HEK293 (cell line): Measurements from ENCODE around the gene STEAP3.

ENCODE experiments used
- CTCF ChIA-PET: fragments of 350-600 bp; formaldehyde crosslinking; extraction: SDS; loops from one replicate; lab custom pipeline; 2021; ENCODE audit warnings: antibody characterized with exemption; lab: Yijun Ruan, JAX
- POLR2A ChIA-PET: fragments of 300-600 bp; formaldehyde crosslinking; extraction: SDS; loops from one replicate; lab custom pipeline; 2020; ENCODE audit warnings: antibody characterized with exemption, inconsistent platforms; lab: Yijun Ruan, JAX
- H3K27ac ChIP-seq: fragments of 200-500 bp; sonication (Bioruptor generic); 2 replicates; pipeline ENCODE4 v1.5.1; 2014; ENCODE audit warnings: low read depth, low read length, control low read depth, inconsistent platforms; ENCODE audit errors: extremely low read depth
- H3K36me3 ChIP-seq, 2 experiments: fragments of 200-500 bp in 1 of 2; sonication (Bioruptor generic) in 1 of 2; 1 replicate in 1 of 2; 2 replicates in 1 of 2; pipeline ENCODE4 v1.5.1; 2014 to 2017; ENCODE audit warnings: inconsistent platforms in 2 of 2, low read length in 2 of 2; ENCODE audit not compliant: control insufficient read depth in 2 of 2, insufficient read depth in 1 of 2
- H3K4me1 ChIP-seq: fragments of 200-500 bp; sonication (Bioruptor generic); 2 replicates; pipeline ENCODE4 v1.5.1; 2014; ENCODE audit warnings: mild to moderate bottlenecking, low read length, inconsistent platforms; ENCODE audit not compliant: control insufficient read depth, insufficient read depth
- H3K4me3 ChIP-seq: 2 replicates; pipeline ENCODE4 v1.5.1; 2011; ENCODE audit warnings: low read depth, mild to moderate bottlenecking, control low read depth, low read length, moderate library complexity
- H3K9me3 ChIP-seq: fragments of 200-500 bp; sonication (Bioruptor generic); 2 replicates; pipeline ENCODE4 v1.5.1; 2014; ENCODE audit warnings: low read depth, low read length, inconsistent platforms; ENCODE audit not compliant: control insufficient read depth, insufficient read depth
- FEZF1 ChIP-seq: fragments of 450-650 bp; formaldehyde crosslinking; IDR thresholded peaks from 2 replicates; pipeline ENCODE4 v1.5.1; 2016; ENCODE audit warnings: missing biosample characterization, missing genetic modification characterization
- HOXD13 ChIP-seq: sonication (generic); formaldehyde crosslinking; IDR thresholded peaks from 2 replicates; pipeline ENCODE4 v1.8.0; 2022; ENCODE audit warnings: missing genetic modification reagents, borderline replicate concordance
- OSR2 ChIP-seq: fragments of 450-650 bp; formaldehyde crosslinking; IDR thresholded peaks from 2 replicates; pipeline ENCODE4 v1.5.1; 2016; ENCODE audit warnings: missing biosample characterization, missing genetic modification characterization
- RBAK ChIP-seq: fragments of 450-650 bp; formaldehyde crosslinking; IDR thresholded peaks from 2 replicates; pipeline ENCODE4 v1.5.1; 2016; ENCODE audit warnings: missing biosample characterization, missing genetic modification characterization
- SP7 ChIP-seq: fragments of 450-650 bp; formaldehyde crosslinking; IDR thresholded peaks from 2 replicates; pipeline ENCODE4 v1.5.1; 2016; ENCODE audit warnings: missing biosample characterization, missing genetic modification characterization
- TCF7L2 ChIP-seq: IDR thresholded peaks from 2 replicates; pipeline ENCODE4 v1.6.1; 2011; ENCODE audit warnings: low read depth, mild to moderate bottlenecking, inconsistent platforms, low read length, moderate library complexity, borderline replicate concordance
- WT1 ChIP-seq: fragments of 450-650 bp; formaldehyde crosslinking; IDR thresholded peaks from 2 replicates; pipeline ENCODE4 v1.5.1; 2016; ENCODE audit warnings: missing biosample characterization, missing genetic modification characterization
- ZBTB26 ChIP-seq: fragments of 450-650 bp; formaldehyde crosslinking; optimal IDR thresholded peaks from 2 replicates; pipeline ENCODE3; 2016; ENCODE audit warnings: missing biosample characterization, mild to moderate bottlenecking, missing genetic modification characterization
- ZNF155 ChIP-seq: fragments of 450-650 bp; formaldehyde crosslinking; IDR thresholded peaks from 2 replicates; pipeline ENCODE4 v1.5.1; 2016; ENCODE audit warnings: missing biosample characterization, missing genetic modification characterization
- ZNF174 ChIP-seq: fragments of 450-650 bp; formaldehyde crosslinking; IDR thresholded peaks from 2 replicates; pipeline ENCODE4 v1.5.0; 2017; ENCODE audit warnings: missing biosample characterization, mild to moderate bottlenecking, missing genetic modification characterization
- ZNF223 ChIP-seq: fragments of 450-650 bp; formaldehyde crosslinking; IDR thresholded peaks from 2 replicates; pipeline ENCODE4 v1.5.1; 2016; ENCODE audit warnings: missing biosample characterization, missing genetic modification characterization
- ZNF24 ChIP-seq: fragments of 450-650 bp; formaldehyde crosslinking; IDR thresholded peaks from 2 replicates; pipeline ENCODE4 v1.5.1; 2016; ENCODE audit warnings: missing biosample characterization, missing genetic modification characterization
- ZNF335 ChIP-seq: fragments of 450-650 bp; formaldehyde crosslinking; conservative IDR thresholded peaks from 2 replicates; pipeline ENCODE4 v1.5.1; 2016; ENCODE audit warnings: missing biosample characterization, missing genetic modification characterization
- ZNF362 ChIP-seq: fragments of 450-650 bp; formaldehyde crosslinking; IDR thresholded peaks from 2 replicates; pipeline ENCODE4 v1.5.1; 2016; ENCODE audit warnings: missing biosample characterization, missing genetic modification characterization
- ZNF426 ChIP-seq: fragments of 450-650 bp; formaldehyde crosslinking; IDR thresholded peaks from 2 replicates; pipeline ENCODE4 v1.5.1; 2017; ENCODE audit warnings: missing biosample characterization, missing genetic modification characterization, mild to moderate bottlenecking, inconsistent platforms, moderate library complexity
- TF ChIP-seq, protein P1 (sequence below): fragments of 450-650 bp; formaldehyde crosslinking; IDR thresholded peaks from 2 replicates; pipeline ENCODE4 v1.5.1; 2017; ENCODE audit warnings: missing biosample characterization, missing genetic modification characterization
- TF ChIP-seq, protein P2 (sequence below): fragments of 450-650 bp; formaldehyde crosslinking; IDR thresholded peaks from 2 replicates; pipeline ENCODE4 v1.5.1; 2016; ENCODE audit warnings: missing biosample characterization, missing genetic modification characterization

The STEAP3 gene

GRCh38 chr2:119304847-119305246 is 81.2 kb downstream of the STEAP3 start:
- H3K4me1 ChIP-seq: peaks cover 11% of the 10 kb centered on the region
- ChIA-PET POLR2A (no interaction called here), CTCF (interaction anchor here (0.5 to 0.8 kb wide), 2 partner anchors 12 to 1168 kb away, joined by 3 read pairs; no protein-coding TSS in a partner anchor)

GRCh38 chr2:119305497-119306195 is 82.0 kb downstream of the STEAP3 start:
- Histone ChIP-seq H3K9me3 (no peaks in the 10 kb centered on the region), H3K36me3 (no peaks in the 10 kb centered on the region), H3K4me3 (no peak overlapping the region), H3K27ac (no peak overlapping the region), H3K4me1 (peaks cover 11% of the 10 kb centered on the region)
- peak; percentile 32; the same call in 1 of the 2 replicates for TF ChIP-seq SP7 (tag by site-specific recombination)
- 0 out of 2 replicates have a peak, but pooled peaks have one; percentile 10 for TF ChIP-seq FEZF1
- peak; percentile 47 for TF ChIP-seq ZNF335 (tag by site-specific recombination)
- no peak for TF ChIP-seq ZNF223 (tag by site-specific recombination)
- TF ChIP-seq OSR2 (tag by site-specific recombination): 0 out of 2 replicates have a peak, but pooled peaks have one; percentile 12
- TF ChIP-seq ZNF362: peak; percentile 60; the same call in 1 of the 2 replicates
- peak; percentile 53; the same call in 1 of the 2 replicates for TF ChIP-seq WT1 (tag by site-specific recombination)
- TF ChIP-seq, protein P1, sequence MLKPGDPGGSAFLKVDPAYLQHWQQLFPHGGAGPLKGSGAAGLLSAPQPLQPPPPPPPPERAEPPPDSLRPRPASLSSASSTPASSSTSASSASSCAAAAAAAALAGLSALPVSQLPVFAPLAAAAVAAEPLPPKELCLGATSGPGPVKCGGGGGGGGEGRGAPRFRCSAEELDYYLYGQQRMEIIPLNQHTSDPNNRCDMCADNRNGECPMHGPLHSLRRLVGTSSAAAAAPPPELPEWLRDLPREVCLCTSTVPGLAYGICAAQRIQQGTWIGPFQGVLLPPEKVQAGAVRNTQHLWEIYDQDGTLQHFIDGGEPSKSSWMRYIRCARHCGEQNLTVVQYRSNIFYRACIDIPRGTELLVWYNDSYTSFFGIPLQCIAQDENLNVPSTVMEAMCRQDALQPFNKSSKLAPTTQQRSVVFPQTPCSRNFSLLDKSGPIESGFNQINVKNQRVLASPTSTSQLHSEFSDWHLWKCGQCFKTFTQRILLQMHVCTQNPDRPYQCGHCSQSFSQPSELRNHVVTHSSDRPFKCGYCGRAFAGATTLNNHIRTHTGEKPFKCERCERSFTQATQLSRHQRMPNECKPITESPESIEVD: peak; percentile 57
- TF ChIP-seq ZNF426 (tag by site-specific recombination): no peak
- TF ChIP-seq, protein P2, sequence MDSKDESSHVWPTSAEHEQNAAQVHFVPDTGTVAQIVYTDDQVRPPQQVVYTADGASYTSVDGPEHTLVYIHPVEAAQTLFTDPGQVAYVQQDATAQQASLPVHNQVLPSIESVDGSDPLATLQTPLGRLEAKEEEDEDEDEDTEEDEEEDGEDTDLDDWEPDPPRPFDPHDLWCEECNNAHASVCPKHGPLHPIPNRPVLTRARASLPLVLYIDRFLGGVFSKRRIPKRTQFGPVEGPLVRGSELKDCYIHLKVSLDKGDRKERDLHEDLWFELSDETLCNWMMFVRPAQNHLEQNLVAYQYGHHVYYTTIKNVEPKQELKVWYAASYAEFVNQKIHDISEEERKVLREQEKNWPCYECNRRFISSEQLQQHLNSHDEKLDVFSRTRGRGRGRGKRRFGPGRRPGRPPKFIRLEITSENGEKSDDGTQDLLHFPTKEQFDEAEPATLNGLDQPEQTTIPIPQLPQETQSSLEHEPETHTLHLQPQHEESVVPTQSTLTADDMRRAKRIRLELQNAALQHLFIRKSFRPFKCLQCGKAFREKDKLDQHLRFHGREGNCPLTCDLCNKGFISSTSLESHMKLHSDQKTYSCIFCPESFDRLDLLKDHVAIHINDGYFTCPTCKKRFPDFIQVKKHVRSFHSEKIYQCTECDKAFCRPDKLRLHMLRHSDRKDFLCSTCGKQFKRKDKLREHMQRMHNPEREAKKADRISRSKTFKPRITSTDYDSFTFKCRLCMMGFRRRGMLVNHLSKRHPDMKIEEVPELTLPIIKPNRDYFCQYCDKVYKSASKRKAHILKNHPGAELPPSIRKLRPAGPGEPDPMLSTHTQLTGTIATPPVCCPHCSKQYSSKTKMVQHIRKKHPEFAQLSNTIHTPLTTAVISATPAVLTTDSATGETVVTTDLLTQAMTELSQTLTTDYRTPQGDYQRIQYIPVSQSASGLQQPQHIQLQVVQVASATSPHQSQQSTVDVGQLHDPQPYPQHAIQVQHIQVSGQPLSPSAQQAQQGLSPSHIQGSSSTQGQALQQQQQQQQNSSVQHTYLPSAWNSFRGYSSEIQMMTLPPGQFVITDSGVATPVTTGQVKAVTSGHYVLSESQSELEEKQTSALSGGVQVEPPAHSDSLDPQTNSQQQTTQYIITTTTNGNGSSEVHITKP (tag by site-specific recombination): no peak
- ChIA-PET POLR2A (interaction anchor here (0.7 kb wide), 2 partner anchors 13 to 1587 kb away, joined by 3 read pairs; no protein-coding TSS in a partner anchor), CTCF (interaction anchor here (0.7 kb wide), 2 partner anchors 19 to 277 kb away, joined by 3 read pairs; no protein-coding TSS in a partner anchor)

More at GRCh38 chr2:119304847-119305246, 81.2 kb downstream of the STEAP3 start:
- no peak overlapping the region for H3K27ac ChIP-seq
- H3K4me3 ChIP-seq: no peak overlapping the region
- H3K9me3 ChIP-seq: no peaks in the 10 kb centered on the region
- no peaks in the 10 kb centered on the region for H3K36me3 ChIP-seq
- no peak for TF ChIP-seq HOXD13 (CRISPR knock-in tag)
- no peak for TF ChIP-seq ZNF174 (tag by site-specific recombination)
- TF ChIP-seq ZNF155 (tag by site-specific recombination): no peak
- no peak for TF ChIP-seq ZNF24 (tag by site-specific recombination)
- TF ChIP-seq TCF7L2: no peak
- no peak for TF ChIP-seq ZBTB26 (tag by site-specific recombination)
- TF ChIP-seq ZNF362: no peak
- no peak for TF ChIP-seq RBAK (tag by site-specific recombination)
